Kidney (tissue), 14 donors: ENCODE results near the gene SLC39A11. TPM values are rescaled to one million over a fixed set of nuclear protein-coding genes. Genes with fewer than 3 reads are reported as not detected.
"Not testable (repeated sequence)": the region's sequence is repeated elsewhere in the genome, so short reads cannot be mapped to it uniquely, and the experiment has no call there.

ENCODE experiments used
- DNase-seq, 5 donors: peaks; one replicate each; pipeline ENCODE4 v3.0.0-alpha.2; 2013 to 2020
- FAIRE-seq: peaks from 2 replicates; lab custom pipeline; 2012; peaks lifted over from hg19 to GRCh38; lab: Jason Lieb, UNC
- H3K27ac ChIP-seq, 2 donors: one replicate each; pipeline ENCODE4 v1.7.0; 2013; ENCODE audit warnings: low read depth in 2 of 2, low read length in 2 of 2, inconsistent platforms in 1 of 2
- H3K27me3 ChIP-seq: one replicate; pipeline ENCODE4 v1.7.1; 2013; ENCODE audit warnings: low read length, inconsistent platforms; ENCODE audit not compliant: control insufficient read depth, insufficient read depth
- H3K36me3 ChIP-seq, 3 donors: one replicate each; pipeline versions ENCODE4 v1.7.0 to v1.7.1; 2013; ENCODE audit warnings: low read length in 3 of 3, control low read depth in 1 of 3, inconsistent platforms in 1 of 3; ENCODE audit not compliant: insufficient read depth in 3 of 3, control insufficient read depth in 2 of 3
- H3K4me1 ChIP-seq, 3 donors: one replicate each; pipeline versions ENCODE4 v1.7.0 to v1.7.1; 2013; ENCODE audit warnings: low read length in 3 of 3, inconsistent platforms in 1 of 3, low read depth in 1 of 3; ENCODE audit not compliant: control insufficient read depth in 2 of 3, insufficient read depth in 2 of 3
- H3K4me3 ChIP-seq, 3 donors: one replicate each; pipeline versions ENCODE4 v1.7.0 to v1.8.1; 2013; ENCODE audit warnings: low read length in 3 of 3, control low read depth in 1 of 3, inconsistent platforms in 1 of 3
- H3K9ac ChIP-seq, 3 donors: one replicate each; pipeline versions ENCODE4 v1.7.0 to v1.7.1; 2013; ENCODE audit warnings: low read length in 3 of 3, control low read depth in 1 of 3, inconsistent platforms in 1 of 3
- H3K9me3 ChIP-seq, 3 donors: one replicate each; pipeline versions ENCODE4 v1.7.0 to v1.7.1; 2013; ENCODE audit warnings: low read length in 3 of 3, control low read depth in 1 of 3, inconsistent platforms in 1 of 3; ENCODE audit not compliant: control insufficient read depth in 2 of 3, insufficient read depth in 1 of 3
- intact Hi-C: fragments of 100-400 bp; cut with DNase I; formaldehyde crosslinking; loops from one replicate; pipeline ENCODE4 v1.11.1; 2022
- polyA plus RNA-seq: library from polyadenylated mRNA; stranded (reverse); fragments of 350-450 nt; fragmentation: Illumina TruSeq; extraction: RNeasy Lipid Tissue Mini Kit (QIAGEN cat#74804); gene quantifications from one replicate; pipeline ENCODE4 v1.2.3, GENCODE V29; 2014; ENCODE audit warnings: low read depth, low replicate concordance; ENCODE audit not compliant: insufficient read depth
- total RNA-seq: library from RNA; stranded (reverse); fragmentation: NEBNext Ultra II Directional; extraction: Animal tissue kit (Norgen Biotek cat#: 25700); gene quantifications from one replicate; pipeline ENCODE4 v1.2.1, GENCODE V29; 2021
- TF ChIP-seq, protein P1 (sequence below): IDR thresholded peaks from 3 replicates; pipeline ENCODE4 v1.5.1; 2012; ENCODE audit warnings: mild to moderate bottlenecking, moderate library complexity, borderline replicate concordance; ENCODE audit not compliant: insufficient read depth; ENCODE audit errors: extremely low read depth
- donor health status: control.
- donor health status: control.
- donor health status: control.
- donor health status: control.
- donor health status: control.
- donor health status: DM: yes; HTN: yes; CAD: no.
- donor health status: Normal renal cell carcinoma (clear cell type).

Gene SLC39A11
- total and polyA plus RNA-seq, 2 donors from 2014 or later: 19.7 to 37.2 TPM

- H3K27me3 ChIP-seq: no peaks in the 10 kb centered on the region
- H3K9me3 ChIP-seq: no peaks in the 10 kb centered on the region
- FAIRE-seq (no peak), DNase-seq (no peak)
- no peak overlapping the region for H3K9ac ChIP-seq
- no peak overlapping the region for H3K4me3 ChIP-seq
- peaks cover 0 to 8% (median 0%) of the 10 kb centered on the region in 3 donors for H3K4me1 ChIP-seq
- no peaks in the 10 kb centered on the region for H3K36me3 ChIP-seq
- no peak overlapping the region for H3K27ac ChIP-seq
- intact Hi-C loops: no loop called here
- TF ChIP-seq, protein P1, sequence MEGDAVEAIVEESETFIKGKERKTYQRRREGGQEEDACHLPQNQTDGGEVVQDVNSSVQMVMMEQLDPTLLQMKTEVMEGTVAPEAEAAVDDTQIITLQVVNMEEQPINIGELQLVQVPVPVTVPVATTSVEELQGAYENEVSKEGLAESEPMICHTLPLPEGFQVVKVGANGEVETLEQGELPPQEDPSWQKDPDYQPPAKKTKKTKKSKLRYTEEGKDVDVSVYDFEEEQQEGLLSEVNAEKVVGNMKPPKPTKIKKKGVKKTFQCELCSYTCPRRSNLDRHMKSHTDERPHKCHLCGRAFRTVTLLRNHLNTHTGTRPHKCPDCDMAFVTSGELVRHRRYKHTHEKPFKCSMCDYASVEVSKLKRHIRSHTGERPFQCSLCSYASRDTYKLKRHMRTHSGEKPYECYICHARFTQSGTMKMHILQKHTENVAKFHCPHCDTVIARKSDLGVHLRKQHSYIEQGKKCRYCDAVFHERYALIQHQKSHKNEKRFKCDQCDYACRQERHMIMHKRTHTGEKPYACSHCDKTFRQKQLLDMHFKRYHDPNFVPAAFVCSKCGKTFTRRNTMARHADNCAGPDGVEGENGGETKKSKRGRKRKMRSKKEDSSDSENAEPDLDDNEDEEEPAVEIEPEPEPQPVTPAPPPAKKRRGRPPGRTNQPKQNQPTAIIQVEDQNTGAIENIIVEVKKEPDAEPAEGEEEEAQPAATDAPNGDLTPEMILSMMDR: no peak
These were observed 31.3 kb downstream of the SLC39A11 start for GRCh38 chr17:73061161-73061560.

DNA sequence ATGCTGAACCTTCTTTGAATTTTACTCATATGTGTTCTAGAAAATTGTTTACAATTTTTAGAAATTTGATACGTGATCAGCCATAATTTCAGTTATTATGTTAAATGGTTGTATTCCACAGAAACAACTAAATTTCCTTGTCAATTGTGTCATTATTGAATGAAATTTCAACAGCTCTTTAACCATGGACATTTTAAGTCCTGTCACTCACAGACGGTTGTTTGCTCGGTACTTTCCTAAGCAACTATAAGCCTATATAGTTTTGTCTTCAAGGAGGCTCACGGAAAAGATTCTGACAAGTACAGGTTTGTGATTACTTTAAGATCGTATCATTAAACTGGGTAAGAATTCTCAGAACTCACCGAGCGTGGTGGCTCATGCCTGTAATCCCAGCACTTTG, 31.8 kb downstream of the SLC39A11 start:
- TF ChIP-seq, protein P1: no peak
- H3K27me3 ChIP-seq: no peaks in the 10 kb centered on the region
- intact Hi-C loops: no loop called here
- H3K9ac ChIP-seq: no peak overlapping the region
- H3K36me3 ChIP-seq: no peaks in the 10 kb centered on the region
- no peak for DNase-seq
- H3K4me3 ChIP-seq: no peak overlapping the region
- H3K27ac ChIP-seq: no peak overlapping the region
- no peak for FAIRE-seq
- H3K4me1 ChIP-seq: peaks cover 0 to 8% (median 0%) of the 10 kb centered on the region in 3 donors
- H3K9me3 ChIP-seq: no peaks in the 10 kb centered on the region

DNA sequence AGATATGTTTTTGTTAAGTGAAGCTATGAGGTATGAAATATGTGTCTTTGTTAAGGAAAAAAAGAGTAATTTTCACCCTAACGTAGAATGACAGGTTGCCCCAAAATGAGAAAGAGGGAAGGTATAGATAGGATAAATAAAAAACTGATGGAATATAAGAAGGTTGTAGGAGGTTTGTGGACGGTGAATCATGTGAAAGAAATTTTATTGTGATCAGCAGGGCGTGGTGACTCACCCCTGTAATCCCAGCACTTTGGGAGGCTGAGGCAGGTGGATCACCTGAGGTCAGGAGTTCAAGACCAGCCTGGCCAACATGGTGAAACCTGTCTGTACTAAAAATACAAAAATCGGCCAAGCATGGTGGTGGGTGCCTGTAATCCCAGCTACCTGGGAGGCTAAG, 32.8 kb downstream of the SLC39A11 start:
- H3K9me3 ChIP-seq, H3K27ac ChIP-seq, H3K4me1 ChIP-seq, DNase-seq, H3K9ac ChIP-seq, FAIRE-seq, intact Hi-C loops, H3K4me3 ChIP-seq, H3K27me3 ChIP-seq, H3K36me3 ChIP-seq: not testable (repeated sequence)

DNA sequence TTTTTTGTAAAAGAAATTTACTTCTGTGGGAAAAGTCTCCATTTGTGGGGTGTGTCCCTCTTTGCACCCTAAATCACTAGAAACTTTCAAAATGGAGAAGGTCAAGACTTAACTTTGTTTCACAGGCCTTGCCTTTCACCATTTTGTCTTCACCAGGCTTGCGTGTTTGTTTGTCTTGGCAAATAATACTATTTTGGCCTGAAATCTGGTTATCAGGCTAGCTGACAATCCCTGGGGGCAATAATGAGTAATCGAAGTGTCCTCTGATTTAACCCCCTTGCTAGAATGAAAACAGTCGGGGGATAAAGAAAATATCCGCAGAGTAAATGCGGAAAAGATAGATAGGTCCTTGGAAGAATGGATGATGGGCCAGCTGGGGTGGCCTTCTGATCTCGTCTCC, 34.5 kb downstream of the SLC39A11 start:
- Histone ChIP-seq H3K27me3 (no peaks in the 10 kb centered on the region), H3K4me3 (no peak overlapping the region), H3K4me1 (peaks cover 0 to 5% (median 0%) of the 10 kb centered on the region in 3 donors), H3K9me3 (no peaks in the 10 kb centered on the region), H3K36me3 (no peaks in the 10 kb centered on the region), H3K27ac (no peak overlapping the region), H3K9ac (no peak overlapping the region)
- intact Hi-C loops: no loop called here
- peak in 1 of 5 donors; percentile 39 for DNase-seq
- FAIRE-seq: no peak
- TF ChIP-seq, protein P1: no peak
